ENCODE results near the gene GIGYF2. TPM values are rescaled to one million over a fixed set of nuclear protein-coding genes. Genes with fewer than 3 reads are reported as not detected.

GIGYF2 gene
- polyA plus RNA-seq, 2 of the 4 experiments (the other 2 are of a cell fraction), result 31.2 to 46.3 TPM

- no peak for TF ChIP-seq FOXS1 (CRISPR knock-in tag; IDR thresholded peaks at IDR 0.05)
- no peak for TF ChIP-seq POLR2A (IDR thresholded peaks at IDR 0.05; ENCODE audit: low read length)
- no peak for TF ChIP-seq EHMT2 (IDR thresholded peaks at IDR 0.05; ENCODE audit: low read depth)
- no peak for TF ChIP-seq USF2 (IDR thresholded peaks at IDR 0.05)
- no peak for TF ChIP-seq ZC3H11A (IDR thresholded peaks at IDR 0.05)
- no peak for TF ChIP-seq HES2 (IDR thresholded peaks at IDR 0.05)
- TF ChIP-seq POLR2AphosphoS2 (conservative IDR thresholded peaks at IDR 0.05; ENCODE audit: low read length), result no peak
- TF ChIP-seq EP300 (IDR thresholded peaks at IDR 0.05), result no peak
- no peak for TF ChIP-seq HMGXB4 (CRISPR knock-in tag; IDR thresholded peaks at IDR 0.05; ENCODE audit: borderline replicate concordance)
- WGBS (ENCODE audit: missing lambda C conversion rate), result 94% methylated on average over 4 of the region's 4 CpGs
- DNase-seq (ENCODE audit: low read depth in 1 of 2, low spot score in 1 of 2), result no peak
- no peak for ATAC-seq
- CTCF ChIA-PET, result no interaction called here
- POLR2A ChIA-PET, result no interaction called here
- Histone ChIP-seq H3K4me1 (peaks cover 14% of the 10 kb centered on the region), H3K27ac (peak overlapping the region in 1 of 2 experiments; percentile 6; a peak in 1 of 6 replicates), H3K4me2 (no peak overlapping the region), H3K9me3 (no peaks in the 10 kb centered on the region), H3K4me3 (no peak overlapping the region)
- FAIRE-seq, result no peak
Measured at GRCh38 chr2:232866104-232866503, 169.0 kb downstream of the GIGYF2 start.

- peak; percentile 26 to 33; a peak in 2 of 6 replicates for ATAC-seq
- Histone ChIP-seq H3K4me1 (peaks cover 13% of the 10 kb centered on the region), H3K4me3 (no peak overlapping the region), H3K9me3 (no peaks in the 10 kb centered on the region), H3K27ac (peak overlapping the region in 1 of 2 experiments; percentile 97; a peak in 3 of 6 replicates), H3K4me2 (no peak overlapping the region)
- no peak for DNase-seq (ENCODE audit: low read depth in 1 of 2, low spot score in 1 of 2)
- ChIA-PET CTCF (interaction anchor here (0.8 to 1.2 kb wide), 3 partner anchors 12 to 16 kb away, joined by 3 to 4 read pairs (median 3); no protein-coding TSS in a partner anchor), POLR2A (no interaction called here)
- no peak for FAIRE-seq
- 84% methylated on average over 15 of the region's 15 CpGs for WGBS (ENCODE audit: missing lambda C conversion rate)
- TF ChIP-seq REST (IDR thresholded peaks at IDR 0.05) (no peak), GATA3 (IDR thresholded peaks at IDR 0.05; ENCODE audit: borderline replicate concordance) (no peak), ZSCAN20 (CRISPR knock-in tag; IDR thresholded peaks at IDR 0.05) (no peak), EHF (CRISPR knock-in tag; IDR thresholded peaks at IDR 0.05) (no peak), RCOR1 (IDR thresholded peaks at IDR 0.05; ENCODE audit: low read depth, low read length) (no peak), MAFK (IDR thresholded peaks at IDR 0.05; ENCODE audit: partially characterized antibody) (no peak), JUN (IDR thresholded peaks at IDR 0.05) (no peak), POLR2A (IDR thresholded peaks at IDR 0.05; ENCODE audit: low read length) (no peak), EP300 (IDR thresholded peaks at IDR 0.05) (no peak), ATOH8 (CRISPR knock-in tag; IDR thresholded peaks at IDR 0.05; ENCODE audit: low read depth) (no peak), ZNF302 (CRISPR knock-in tag; IDR thresholded peaks at IDR 0.05) (no peak), FOSB (CRISPR knock-in tag; IDR thresholded peaks at IDR 0.05) (no peak), CBX2 (IDR thresholded peaks at IDR 0.05; ENCODE audit: borderline replicate concordance, low read depth) (no peak), FOXS1 (CRISPR knock-in tag; IDR thresholded peaks at IDR 0.05) (no peak), HOXB13 (CRISPR knock-in tag; IDR thresholded peaks at IDR 0.05; ENCODE audit: low read depth) (no peak), TP53 (CRISPR knock-in tag; IDR thresholded peaks at IDR 0.05) (no peak)
Measured at GRCh38 chr2:232869138-232870017, 172.2 kb downstream of the GIGYF2 start.

Data from A549 (cell line).